Memory B cell (primary cell): ENCODE results near the gene SCLT1.
"Not testable (repeated sequence)": the region's sequence is repeated elsewhere in the genome, so short reads cannot be mapped to it uniquely, and the experiment has no call there.

Experiments
- ATAC-seq: fragments of 150-1000 bp; cut with Tn5 transposase; 2 replicates; pipeline ENCODE4 v1.10.0; 2021; ENCODE audit warnings: low read depth, mild to moderate bottlenecking, moderate library complexity
- DNase-seq, 2 donors: peaks; one replicate each; pipeline ENCODE4 v3.0.0; 2022; ENCODE audit warnings: low spot score in 2 of 2
- H3K27ac Mint-ChIP-seq: one replicate; pipeline ENCODE4 v1.8.0; 2022; ENCODE audit warnings: mild to moderate bottlenecking, moderate library complexity, mixed read lengths
- H3K27me3 Mint-ChIP-seq: one replicate; pipeline ENCODE4 v1.8.0; 2022; ENCODE audit warnings: mixed read lengths
- H3K36me3 Mint-ChIP-seq: one replicate; pipeline ENCODE4 v1.8.0; 2022; ENCODE audit warnings: mild to moderate bottlenecking, mixed read lengths
- H3K4me1 Mint-ChIP-seq: one replicate; pipeline ENCODE4 v1.8.0; 2022; ENCODE audit warnings: mixed read lengths
- H3K4me3 Mint-ChIP-seq: one replicate; pipeline ENCODE4 v1.8.0; 2022; ENCODE audit warnings: mild to moderate bottlenecking, moderate library complexity, mixed read lengths
- H3K9me3 Mint-ChIP-seq: one replicate; pipeline ENCODE4 v1.8.0; 2022; ENCODE audit warnings: mixed read lengths

Gene SCLT1

DNA sequence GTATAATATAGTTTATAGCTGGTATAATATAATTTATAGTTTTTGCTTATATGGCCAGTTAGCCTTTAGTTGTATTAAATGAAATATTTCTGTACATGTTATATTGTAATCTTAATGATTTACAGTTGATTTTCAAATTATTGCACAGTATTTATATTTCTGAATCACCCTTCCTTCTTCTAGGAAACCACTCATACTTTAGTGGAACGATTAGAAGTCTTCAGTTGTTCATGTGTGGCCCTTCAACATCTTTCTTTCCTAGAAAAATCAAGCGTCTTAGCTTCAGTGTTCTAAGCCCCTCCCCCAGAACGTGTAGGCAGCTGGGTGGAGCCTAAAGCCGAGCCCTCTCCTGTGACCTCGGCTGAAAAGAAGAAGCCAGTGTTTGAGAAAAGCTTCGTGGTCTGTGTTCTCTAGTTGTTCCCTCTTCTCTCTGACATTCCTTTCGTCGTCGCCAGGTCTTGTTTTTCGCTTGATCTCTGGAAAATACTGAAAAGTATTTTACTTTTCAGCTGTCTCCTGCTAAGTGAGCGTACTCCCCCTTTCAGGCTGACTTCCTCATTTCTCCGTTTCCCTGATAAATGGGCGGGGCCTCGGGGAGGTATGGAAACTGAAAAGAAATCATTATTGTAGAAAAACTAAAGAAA, 2.6 kb upstream of the SCLT1 start, which contains the start of gene C4orf33:
Gene C4orf33 (plus strand): TSS at position 342 of the 644 bp plus-strand sequence. CDS start 6,459 bp downstream, outside the sequence.
- peaks cover 17% of the 10 kb centered on the region for H3K4me1 Mint-ChIP-seq
- peak; percentile 42 for ATAC-seq
- peak; percentile 56 to 63 for DNase-seq
- peak within 1 kb of the TSS; percentile 99 for H3K27ac Mint-ChIP-seq
- no peaks in the 10 kb centered on the region for H3K36me3 Mint-ChIP-seq
- no peaks in the 10 kb centered on the region for H3K9me3 Mint-ChIP-seq
- no peaks in the 10 kb centered on the region for H3K27me3 Mint-ChIP-seq
- peak within 1 kb of the TSS; percentile 99 for H3K4me3 Mint-ChIP-seq

DNA sequence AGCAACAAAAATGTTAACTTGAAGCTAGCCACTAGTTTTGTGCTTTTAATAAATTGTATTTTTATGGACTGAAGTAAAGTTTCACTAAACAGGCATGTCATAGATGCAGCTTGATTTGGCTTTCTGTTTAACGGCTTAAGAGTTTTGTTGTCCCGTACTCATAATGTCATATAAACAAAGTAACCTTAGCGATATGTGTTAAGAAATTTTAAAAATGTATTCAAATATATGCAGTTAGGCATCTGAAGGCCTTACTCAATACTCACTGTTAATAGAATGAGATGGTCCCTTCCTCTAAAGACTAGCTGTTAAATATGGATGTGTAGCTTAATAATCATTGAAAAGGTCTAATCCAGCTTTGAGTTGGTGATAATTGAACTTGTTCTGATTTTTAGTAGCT, 1.0 kb upstream of the SCLT1 start:
- DNase-seq = no peak
- Mint-ChIP-seq H3K27ac (no peak overlapping the region), H3K4me1 (peaks cover 20% of the 10 kb centered on the region), H3K9me3 (no peaks in the 10 kb centered on the region), H3K27me3 (no peaks in the 10 kb centered on the region), H3K4me3 (no peak overlapping the region), H3K36me3 (no peaks in the 10 kb centered on the region)
- ATAC-seq = no peak

DNA sequence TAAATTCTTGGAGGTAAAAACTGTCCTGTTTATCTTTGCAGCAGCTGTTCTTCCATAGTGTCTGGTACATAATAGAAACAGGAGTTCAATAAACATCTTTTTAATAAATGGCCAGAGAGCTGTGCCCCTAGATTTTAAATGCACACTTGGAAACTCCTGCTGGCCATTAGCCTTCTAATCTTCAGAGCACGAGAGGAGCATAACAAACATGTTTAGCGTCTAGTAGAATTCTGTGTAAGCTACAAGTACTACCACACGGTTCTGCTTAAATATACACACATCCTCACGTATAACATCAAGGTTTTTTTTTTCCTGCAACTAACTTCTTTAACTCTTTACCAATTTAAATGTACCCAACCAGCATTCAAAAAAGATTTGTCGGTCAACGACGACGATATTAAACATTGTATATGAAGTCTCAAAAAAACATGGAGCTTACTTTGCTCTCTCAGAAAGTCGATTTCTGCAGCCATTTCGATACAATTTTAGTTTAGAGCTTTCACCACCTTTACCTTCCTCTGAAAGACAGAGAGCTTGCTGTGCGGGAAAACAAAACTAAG, 628 bp downstream of the SCLT1 start:
- Mint-ChIP-seq H3K4me3 (no peak overlapping the region), H3K9me3 (no peaks in the 10 kb centered on the region), H3K27me3 (no peaks in the 10 kb centered on the region), H3K27ac (no peak overlapping the region), H3K4me1 (peaks cover 28% of the 10 kb centered on the region), H3K36me3 (no peaks in the 10 kb centered on the region)
- DNase-seq = no peak
- ATAC-seq = no peak

DNA sequence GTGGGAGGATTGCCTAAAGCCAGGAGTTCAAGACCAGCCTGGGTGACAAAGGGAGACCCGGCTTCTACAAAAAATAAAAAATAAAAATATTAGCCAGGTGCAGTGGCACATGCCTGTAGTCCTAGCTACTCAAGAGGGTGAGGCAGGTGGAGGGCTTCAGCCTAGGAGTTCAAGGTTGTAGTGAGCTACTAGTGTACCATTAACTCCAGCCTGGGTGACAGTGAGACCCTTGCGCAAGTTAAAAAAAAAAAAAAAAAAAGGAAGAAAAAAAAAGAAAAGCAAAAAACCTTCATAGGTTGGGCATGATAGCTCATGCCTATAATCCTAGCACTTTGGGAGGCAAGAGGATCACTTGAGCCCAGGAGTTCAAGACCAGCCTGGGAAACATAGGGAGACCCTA, 5.8 kb downstream of the SCLT1 start:
- peaks cover 12% of the 10 kb centered on the region for H3K36me3 Mint-ChIP-seq
- no peak overlapping the region for H3K4me3 Mint-ChIP-seq
- ATAC-seq = no peak
- peaks cover 18% of the 10 kb centered on the region for H3K4me1 Mint-ChIP-seq
- no peak overlapping the region for H3K27ac Mint-ChIP-seq
- H3K27me3 Mint-ChIP-seq = no peaks in the 10 kb centered on the region
- H3K9me3 Mint-ChIP-seq = no peaks in the 10 kb centered on the region
- no peak for DNase-seq

DNA sequence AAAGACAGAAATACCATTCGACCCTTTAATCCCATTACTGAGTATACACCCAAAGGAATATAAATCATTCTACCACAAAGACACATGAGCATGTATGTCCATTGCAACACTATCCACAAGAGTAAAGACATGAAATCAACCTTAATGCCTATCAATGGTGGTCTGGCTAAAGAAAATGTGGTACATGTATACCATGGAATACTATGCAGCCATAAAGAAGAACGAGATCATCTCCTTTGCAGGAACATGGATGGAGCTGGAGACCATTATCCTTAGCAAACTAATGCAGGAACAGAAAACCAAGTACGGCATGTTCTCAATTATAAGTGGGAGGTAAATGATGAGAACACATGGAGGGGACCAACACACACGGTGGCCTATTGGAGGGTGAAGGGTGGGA, 7.9 kb downstream of the SCLT1 start:
- H3K27me3 Mint-ChIP-seq = no peaks in the 10 kb centered on the region
- peaks cover 22% of the 10 kb centered on the region for H3K36me3 Mint-ChIP-seq
- DNase-seq = no peak

DNA sequence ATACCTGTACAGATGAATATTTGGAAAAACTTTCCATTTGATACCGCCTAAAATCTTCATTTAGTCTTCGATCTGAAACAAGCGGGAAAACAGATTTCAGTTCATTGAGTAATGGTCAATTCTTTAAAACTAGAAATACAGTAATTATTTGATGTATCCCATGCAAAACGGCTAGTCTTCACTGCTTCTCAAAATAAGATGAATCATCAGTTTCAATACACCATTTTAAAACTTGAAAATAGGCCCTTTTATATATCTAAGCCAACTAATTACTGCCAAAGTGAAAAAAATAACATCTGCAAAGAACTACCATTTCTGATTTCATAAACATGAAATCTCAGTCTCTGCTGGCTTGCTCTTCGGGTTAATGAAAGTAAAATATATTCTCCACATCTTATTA, 11.0 kb downstream of the SCLT1 start:
- DNase-seq (no peak), ATAC-seq (no peak)
- H3K4me1 Mint-ChIP-seq = peaks cover 7% of the 10 kb centered on the region
- no peak overlapping the region for H3K4me3 Mint-ChIP-seq
- H3K36me3 Mint-ChIP-seq = peaks cover 39% of the 10 kb centered on the region
- no peaks in the 10 kb centered on the region for H3K27me3 Mint-ChIP-seq
- H3K9me3 Mint-ChIP-seq = peaks cover 5% of the 10 kb centered on the region
- H3K27ac Mint-ChIP-seq = no peak overlapping the region

More for the DNA sequence above, 7.9 kb downstream of the SCLT1 start:
- Mint-ChIP-seq H3K4me3 (no peak overlapping the region), H3K9me3 (peaks cover 1% of the 10 kb centered on the region), H3K27ac (no peak overlapping the region), H3K4me1 (peaks cover 18% of the 10 kb centered on the region)
- ATAC-seq = no peak

DNA sequence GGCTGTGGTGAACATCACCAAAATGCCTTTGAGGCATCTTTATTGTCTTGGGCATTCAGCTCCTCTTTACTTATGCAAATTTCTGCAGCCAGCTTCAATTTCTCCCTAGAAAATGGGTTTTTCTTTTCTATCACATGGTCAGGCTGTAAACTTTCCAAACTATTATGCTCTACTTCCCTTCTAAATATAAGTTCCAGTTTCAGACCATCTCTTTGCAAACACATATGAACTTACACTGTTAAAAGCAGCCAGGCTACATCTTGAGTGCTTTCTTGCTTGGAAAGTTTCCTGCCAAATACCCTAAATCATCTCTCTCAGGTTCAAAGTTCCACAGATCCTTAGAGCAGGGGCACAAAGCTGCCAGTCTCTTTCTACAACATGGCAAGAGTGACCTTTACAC, 13.2 kb downstream of the SCLT1 start:
- DNase-seq (no peak), ATAC-seq (no peak)
- H3K36me3 Mint-ChIP-seq = peaks cover 42% of the 10 kb centered on the region
- H3K9me3 Mint-ChIP-seq = peaks cover 5% of the 10 kb centered on the region
- no peak overlapping the region for H3K4me3 Mint-ChIP-seq
- no peaks in the 10 kb centered on the region for H3K27me3 Mint-ChIP-seq
- no peaks in the 10 kb centered on the region for H3K4me1 Mint-ChIP-seq
- H3K27ac Mint-ChIP-seq = no peak overlapping the region

DNA sequence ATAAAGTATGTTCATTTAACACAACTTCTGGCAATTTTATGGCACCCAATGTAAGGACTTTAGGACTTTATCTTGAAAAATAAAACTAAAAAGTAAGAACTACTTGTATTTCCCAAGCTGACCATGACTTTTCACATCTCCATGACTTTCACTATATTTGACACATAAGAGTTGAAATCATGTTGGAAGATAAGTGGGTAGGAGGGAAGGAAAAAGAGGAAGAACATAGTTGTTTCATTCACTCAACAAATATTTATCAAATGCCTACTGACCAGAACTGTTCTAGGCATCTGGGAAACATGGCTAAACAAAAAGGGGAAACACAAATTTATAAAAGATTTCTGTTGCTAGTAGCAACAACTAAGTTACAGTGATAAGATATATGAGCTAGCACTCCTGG, 16.0 kb downstream of the SCLT1 start:
- H3K9me3 Mint-ChIP-seq = peaks cover 9% of the 10 kb centered on the region
- H3K36me3 Mint-ChIP-seq = peaks cover 53% of the 10 kb centered on the region
- H3K4me3 Mint-ChIP-seq = no peak overlapping the region
- no peaks in the 10 kb centered on the region for H3K4me1 Mint-ChIP-seq
- H3K27ac Mint-ChIP-seq = no peak overlapping the region
- DNase-seq (no peak), ATAC-seq (no peak)
- no peaks in the 10 kb centered on the region for H3K27me3 Mint-ChIP-seq

DNA sequence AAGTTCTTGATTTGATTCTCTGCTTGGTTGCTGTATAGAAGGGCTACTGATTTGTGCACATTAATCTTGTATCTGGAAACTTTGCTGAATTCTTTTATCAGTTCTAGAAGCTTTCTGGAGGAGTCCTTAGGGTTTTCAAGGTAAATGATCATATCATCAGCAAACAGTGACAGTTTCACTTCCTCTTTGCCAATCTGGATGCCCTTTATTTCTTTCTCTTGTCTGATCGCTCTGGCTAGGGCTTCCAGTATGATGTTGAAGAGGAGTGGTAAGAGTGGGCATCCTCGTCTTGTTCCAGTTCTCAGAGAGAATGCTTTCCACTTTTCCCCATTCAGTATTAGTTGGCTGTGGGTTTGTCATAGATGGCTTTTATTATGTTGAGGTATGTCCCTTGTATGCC, 23.8 kb downstream of the SCLT1 start:
- not testable (repeated sequence) for H3K27me3 Mint-ChIP-seq, ATAC-seq, H3K4me3 Mint-ChIP-seq
- Mint-ChIP-seq H3K9me3 (peaks cover 21% of the 10 kb centered on the region), H3K4me1 (peaks cover 11% of the 10 kb centered on the region), H3K27ac (peak overlapping the region; percentile 64), H3K36me3 (peaks cover 34% of the 10 kb centered on the region)
- peak in 1 of 2 donors; percentile 2 for DNase-seq

DNA sequence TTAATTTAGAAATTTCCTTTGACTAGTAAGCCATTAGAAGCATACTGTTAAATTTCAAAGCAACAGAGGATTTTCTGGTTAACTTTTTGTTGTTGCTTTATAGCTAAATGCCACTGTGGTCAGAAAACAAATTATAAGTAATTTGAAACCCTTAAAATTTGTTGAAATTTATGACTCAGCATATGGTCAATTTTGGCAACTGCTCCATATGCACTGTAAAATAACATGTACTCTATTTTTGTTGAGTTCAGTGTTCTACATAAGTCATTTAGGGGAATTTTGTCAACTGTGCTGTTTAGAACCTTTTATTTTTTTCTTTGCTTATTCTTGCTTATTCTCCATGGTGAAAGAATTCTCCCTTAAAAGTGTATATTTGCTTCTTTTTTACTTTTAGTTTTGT, 28.6 kb downstream of the SCLT1 start:
- no peaks in the 10 kb centered on the region for H3K27me3 Mint-ChIP-seq
- H3K27ac Mint-ChIP-seq = no peak overlapping the region
- H3K36me3 Mint-ChIP-seq = peaks cover 47% of the 10 kb centered on the region
- H3K9me3 Mint-ChIP-seq = peaks cover 19% of the 10 kb centered on the region
- no peak for ATAC-seq
- DNase-seq = no peak
- H3K4me3 Mint-ChIP-seq = no peak overlapping the region
- H3K4me1 Mint-ChIP-seq = peaks cover 4% of the 10 kb centered on the region

DNA sequence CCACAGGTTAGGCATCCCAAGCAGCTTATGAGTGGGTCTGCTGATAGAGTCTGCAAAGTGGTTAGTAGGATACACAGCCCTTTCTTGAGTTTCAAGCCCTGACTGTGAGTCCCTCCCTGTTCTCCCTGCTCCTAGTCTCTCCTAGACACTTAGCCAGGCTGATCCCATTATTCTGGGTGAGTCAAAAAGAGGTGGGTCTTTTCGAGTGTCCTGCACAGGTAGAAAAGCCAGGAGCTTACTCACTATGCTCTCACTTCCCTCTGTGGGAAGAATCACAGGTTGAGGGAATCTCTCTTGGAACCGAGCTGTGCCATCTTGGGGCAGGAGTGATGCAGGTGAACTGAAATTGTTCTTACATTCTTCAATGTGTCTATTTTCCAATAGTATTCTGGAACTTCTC, 29.7 kb downstream of the SCLT1 start:
- Mint-ChIP-seq H3K27me3 (no peaks in the 10 kb centered on the region), H3K36me3 (peaks cover 50% of the 10 kb centered on the region), H3K4me1 (no peaks in the 10 kb centered on the region), H3K9me3 (peaks cover 23% of the 10 kb centered on the region), H3K4me3 (no peak overlapping the region), H3K27ac (no peak overlapping the region)
- DNase-seq (no peak), ATAC-seq (no peak)

DNA sequence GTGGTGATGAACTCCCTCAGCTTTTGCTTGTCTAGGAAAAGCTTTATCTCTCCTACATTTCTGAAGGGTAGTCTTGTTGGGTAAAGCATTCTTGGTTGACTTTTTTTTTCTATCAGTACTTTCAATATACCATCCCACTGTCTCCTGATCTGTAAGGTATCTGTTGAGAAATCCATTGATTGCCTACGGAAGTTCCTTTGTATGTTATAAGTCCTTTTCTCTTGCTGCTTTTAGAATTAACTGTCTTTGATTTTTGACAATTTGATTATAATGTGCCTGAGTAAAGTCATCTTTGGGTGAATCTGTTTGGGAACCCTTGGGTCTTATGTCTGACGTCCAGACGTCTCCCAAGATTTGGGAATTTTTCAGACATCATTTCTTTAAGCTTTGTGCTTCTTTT, 30.8 kb downstream of the SCLT1 start:
- Mint-ChIP-seq H3K27me3 (no peaks in the 10 kb centered on the region), H3K9me3 (peaks cover 24% of the 10 kb centered on the region), H3K27ac (no peak overlapping the region), H3K4me3 (no peak overlapping the region), H3K4me1 (no peaks in the 10 kb centered on the region), H3K36me3 (peaks cover 50% of the 10 kb centered on the region)
- DNase-seq = no peak
- ATAC-seq = no peak

DNA sequence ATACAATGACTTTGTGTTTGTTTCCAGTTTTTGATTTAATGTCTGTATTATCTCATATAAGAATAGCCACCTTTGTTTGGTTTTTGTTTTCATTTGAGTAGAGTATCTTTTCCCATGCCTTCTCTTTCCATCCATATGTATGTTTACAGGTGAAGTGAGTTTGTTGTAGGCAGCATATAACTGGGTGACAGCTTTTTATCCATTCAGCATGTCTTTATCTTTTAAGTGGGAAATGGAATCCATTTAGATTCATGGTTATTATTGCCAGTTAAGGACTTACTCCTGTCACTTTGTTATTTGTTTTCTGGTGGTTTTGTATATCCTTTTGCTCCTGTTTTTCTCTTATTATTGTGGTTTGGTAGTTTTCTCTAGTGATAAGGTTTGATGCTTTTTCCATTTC, 34.3 kb downstream of the SCLT1 start:
- ATAC-seq (no peak), DNase-seq (no peak)
- H3K27ac Mint-ChIP-seq = no peak overlapping the region
- H3K4me1 Mint-ChIP-seq = no peaks in the 10 kb centered on the region
- no peak overlapping the region for H3K4me3 Mint-ChIP-seq
- H3K9me3 Mint-ChIP-seq = peaks cover 34% of the 10 kb centered on the region
- no peaks in the 10 kb centered on the region for H3K27me3 Mint-ChIP-seq
- peaks cover 54% of the 10 kb centered on the region for H3K36me3 Mint-ChIP-seq

DNA sequence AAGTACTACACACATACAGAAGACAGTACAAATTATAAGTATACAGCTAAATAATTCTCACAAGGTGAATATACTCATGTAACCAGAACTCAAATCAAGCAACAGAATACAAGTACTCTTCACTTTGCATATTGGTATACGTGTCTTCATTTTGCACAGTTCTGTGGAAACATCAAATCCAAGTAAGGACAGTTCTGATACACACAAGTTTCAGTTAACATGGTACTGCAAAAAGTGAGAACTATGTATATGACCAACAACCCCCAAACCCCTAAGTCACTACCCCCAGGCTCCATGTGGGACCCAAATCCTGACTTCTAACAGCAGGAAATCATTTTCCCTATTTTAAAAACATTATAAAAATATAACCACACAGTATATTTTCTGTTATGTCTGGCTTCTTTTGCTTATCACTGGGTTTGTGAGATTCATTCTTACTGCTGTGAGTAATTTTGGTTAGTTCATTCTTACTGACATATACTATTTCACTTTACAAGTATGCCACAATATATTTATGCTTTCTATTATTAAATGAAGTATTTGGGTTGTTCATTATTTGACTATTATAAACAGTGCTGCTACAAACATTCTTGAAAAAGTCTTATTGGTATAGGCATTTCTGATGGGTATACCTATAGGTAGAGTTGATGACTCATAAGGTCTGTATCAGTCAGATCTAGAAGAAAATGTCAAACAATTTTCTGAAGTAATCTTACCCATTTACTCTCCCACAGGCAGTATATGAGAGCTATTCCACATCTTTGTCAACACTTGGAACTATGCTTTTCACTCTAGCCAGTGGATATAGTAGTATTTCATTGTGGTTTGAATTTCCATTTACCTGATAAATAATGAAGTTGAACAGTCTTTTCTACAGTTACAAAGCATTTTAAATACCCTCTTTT, 47.0 kb downstream of the SCLT1 start:
- DNase-seq = no peak
- H3K4me1 Mint-ChIP-seq = peaks cover 2% of the 10 kb centered on the region
- no peak for ATAC-seq
- H3K9me3 Mint-ChIP-seq = peaks cover 1% of the 10 kb centered on the region
- peaks cover 3% of the 10 kb centered on the region for H3K36me3 Mint-ChIP-seq
- no peak overlapping the region for H3K4me3 Mint-ChIP-seq
- H3K27ac Mint-ChIP-seq = no peak overlapping the region
- H3K27me3 Mint-ChIP-seq = no peaks in the 10 kb centered on the region
